Measurements from ENCODE around the gene CEP20. TPM values are rescaled to one million over a fixed set of nuclear protein-coding genes. Genes with fewer than 3 reads are reported as not detected.

Gene CEP20
- total and polyA plus RNA-seq, 2 of the 8 experiments (the other 6 are each of a cell fraction or from before 2014, with no cell fraction given), result 16.2 to 49.0 TPM

GRCh38 chr16:15836965-15837611 lies 51.3 kb downstream of the CEP20 start:
- DNase-seq (ENCODE audit: low read depth in 1 of 2, low spot score in 2 of 2) (no peak), FAIRE-seq (no peak)
- Histone ChIP-seq H4K8ac (ENCODE audit: extremely low read depth, insufficient read depth, low read length) (no peak overlapping the region), H2AFZ (ENCODE audit: low read length) (no peak overlapping the region), H3K23ac (ENCODE audit: insufficient read length) (no peak overlapping the region), H3K36me3 (ENCODE audit: control insufficient read depth in 2 of 4, insufficient read depth in 4 of 4, low read length in 3 of 4) (no peaks in the 10 kb centered on the region), H3K23me2 (ENCODE audit: low read depth, low read length) (no peaks in the 10 kb centered on the region), H4K5ac (ENCODE audit: insufficient read length, low read depth, low read length) (no peak overlapping the region), H2BK20ac (ENCODE audit: low read length) (no peak overlapping the region), H3K56ac (replicated peaks; ENCODE audit: insufficient read length, low read depth, low read length) (no peak overlapping the region), H3K9ac (replicated peaks in 1 of 4; ENCODE audit: extremely low read depth in 1 of 4, low read depth in 3 of 4, low read length in 3 of 4) (no peak overlapping the region), H2BK15ac (ENCODE audit: low read length) (no peak overlapping the region), H3K18ac (ENCODE audit: extremely low read depth, low read length) (no peak overlapping the region), H3K4me1 (replicated peaks in 1 of 4; ENCODE audit: control insufficient read depth in 3 of 4, insufficient read depth in 4 of 4, low read length in 3 of 4) (no peaks in the 10 kb centered on the region), H3K4me3 (ENCODE audit: extremely low read depth in 1 of 4, insufficient read depth in 2 of 4, low read depth in 3 of 4, low read length in 4 of 4) (no peak overlapping the region), H3K9me3 (ENCODE audit: insufficient read depth in 2 of 2, low read depth in 1 of 2, low read length in 1 of 2) (no peaks in the 10 kb centered on the region), H3K27me3 (replicated peaks in 1 of 4; ENCODE audit: control insufficient read depth in 3 of 4, extremely low read depth in 1 of 4, insufficient read depth in 3 of 4, low read length in 3 of 4) (no peaks in the 10 kb centered on the region), H3K14ac (ENCODE audit: insufficient read length) (no peak overlapping the region), H3K79me2 (ENCODE audit: control insufficient read depth in 1 of 2, insufficient read depth in 2 of 2, low read length in 2 of 2) (no peaks in the 10 kb centered on the region), H3K4me2 (ENCODE audit: insufficient read depth in 1 of 2, low read depth in 2 of 2, low read length in 2 of 2) (no peak overlapping the region), H4K91ac (replicated peaks; ENCODE audit: insufficient read length, low read length) (no peak overlapping the region), H3K4ac (replicated peaks; ENCODE audit: insufficient read length, low read depth, low read length) (no peak overlapping the region), H4K20me1 (replicated peaks in 1 of 2; ENCODE audit: control insufficient read depth in 1 of 2, insufficient read depth in 2 of 2, low read length in 2 of 2) (no peaks in the 10 kb centered on the region), H3K27ac (ENCODE audit: low read depth, low read length) (no peak overlapping the region), H2BK5ac (ENCODE audit: low read depth, low read length) (no peak overlapping the region), H2BK120ac (replicated peaks; ENCODE audit: low read depth, low read length) (no peak overlapping the region), H3K79me1 (ENCODE audit: low read depth, low read length) (no peaks in the 10 kb centered on the region), H2AK5ac (ENCODE audit: low read depth, low read length) (no peak overlapping the region), H2BK12ac (ENCODE audit: low read depth, low read length) (no peak overlapping the region)
- CTCF ChIA-PET (ENCODE audit: partially characterized antibody), result interaction anchor here (0.6 to 0.8 kb wide), 2 partner anchors 35 to 37 kb away, joined by 3 read pairs; no protein-coding TSS in a partner anchor
- 93% methylated on average over 10 of the region's 10 CpGs; no CpG with 5 or more reads in 1 of the 2 experiments for WGBS, 2 experiments (ENCODE audit: extremely low coverage in 1 of 2, insufficient coverage in 1 of 2, insufficient read length in 1 of 2, insufficient replicate concordance in 2 of 2, low coverage in 1 of 2, low lambda C conversion rate in 2 of 2, missing lambda C conversion rate in 1 of 2)
- POLR2A ChIA-PET (ENCODE audit: partially characterized antibody), result no interaction called here
- TF ChIP-seq JUND (IDR thresholded peaks at IDR 0.05; ENCODE audit: low read length), result no peak
- TF ChIP-seq SIRT6 (IDR thresholded peaks at IDR 0.05; ENCODE audit: low read length), result no peak
- TF ChIP-seq NRF1 (IDR thresholded peaks at IDR 0.05; ENCODE audit: low read depth, low read length), result no peak
- TF ChIP-seq TAF7 (optimal IDR thresholded peaks at IDR 0.05; ENCODE audit: borderline replicate concordance, low read depth, low read length), result no peak
- TF ChIP-seq POLR2A (IDR thresholded peaks at IDR 0.05; ENCODE audit: control extremely low read depth in 1 of 2, low read depth in 2 of 2, low read length in 2 of 2), result no peak
- TF ChIP-seq ZNF274 (IDR thresholded peaks at IDR 0.05; ENCODE audit: borderline replicate concordance, extremely low read depth, low read length), result no peak
- no peak for TF ChIP-seq HDAC2 (IDR thresholded peaks at IDR 0.05; ENCODE audit: borderline replicate concordance in 1 of 2, low read depth in 2 of 2, low read length in 2 of 2)
